Glomerular visceral epithelial cell (primary cell): Measurements from ENCODE around the gene CDH26.

Experiments
- DNase-seq: peaks from one replicate; pipeline ENCODE4 v3.0.0-alpha.2; 2016; ENCODE audit errors: extremely low spot score

Gene CDH26

DNA sequence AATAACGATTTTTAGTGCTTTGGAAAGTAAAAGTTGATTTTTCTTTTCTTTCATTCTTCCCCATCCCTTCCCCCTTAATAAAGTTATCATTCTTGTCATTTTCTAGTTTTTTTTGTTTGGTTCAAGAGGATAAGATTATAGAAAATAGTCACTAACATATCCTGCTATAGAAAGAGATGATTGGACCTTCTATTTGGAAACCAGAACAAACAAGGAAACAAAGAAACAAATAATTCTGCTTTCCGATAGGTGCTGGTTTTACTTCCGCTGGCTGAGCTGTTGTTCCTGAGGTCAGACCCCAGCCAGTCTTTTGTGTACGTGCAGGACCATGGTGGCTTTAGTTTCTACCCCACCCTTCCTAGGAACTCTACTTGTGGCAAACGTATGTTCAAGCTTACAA lies at the start of gene CDH26:
TSS of gene CDH26 (plus strand) at position 301 of the 400 bp plus-strand sequence. CDS start 304 bp downstream, outside the sequence.
- no peak for DNase-seq

DNA sequence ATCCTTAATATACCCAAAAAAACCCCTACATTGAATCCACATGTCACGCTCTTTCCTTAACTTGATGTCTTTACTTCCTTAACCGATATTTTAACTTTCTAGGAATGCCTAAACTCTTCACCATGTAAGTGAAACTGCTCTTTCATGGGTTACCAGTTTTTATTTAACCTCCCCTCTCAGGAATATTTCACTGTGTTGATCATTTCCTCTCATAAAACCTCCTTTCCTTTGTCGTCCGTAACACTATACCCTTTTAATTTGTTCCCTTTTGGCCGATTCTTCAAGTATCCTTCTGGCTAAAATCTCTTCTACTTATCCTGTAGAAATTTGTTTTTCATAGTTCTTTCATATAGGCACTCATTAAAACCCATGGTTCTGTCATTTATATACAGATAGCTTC lies 49.4 kb upstream of the CDH26 start:
- DNase-seq, result no peak

DNA sequence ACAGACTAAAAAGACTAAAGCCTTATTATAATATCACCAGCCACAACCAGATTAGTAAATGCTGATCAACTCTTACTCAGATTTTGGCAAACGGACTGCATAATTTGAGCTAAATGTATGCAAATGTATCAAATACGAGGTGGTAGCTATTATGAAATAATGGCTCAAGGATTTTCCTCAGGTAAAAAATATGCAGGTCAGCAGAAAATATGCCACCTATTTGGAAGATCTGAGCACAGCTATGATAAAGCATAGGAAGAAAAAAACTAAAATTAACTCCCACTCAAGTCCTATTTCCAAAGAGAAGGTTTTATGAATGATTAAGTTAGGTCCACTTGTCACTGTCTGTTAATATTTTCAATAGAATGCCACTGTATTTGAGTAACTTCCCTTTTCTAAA lies 47.2 kb upstream of the CDH26 start:
- DNase-seq, result no peak

DNA sequence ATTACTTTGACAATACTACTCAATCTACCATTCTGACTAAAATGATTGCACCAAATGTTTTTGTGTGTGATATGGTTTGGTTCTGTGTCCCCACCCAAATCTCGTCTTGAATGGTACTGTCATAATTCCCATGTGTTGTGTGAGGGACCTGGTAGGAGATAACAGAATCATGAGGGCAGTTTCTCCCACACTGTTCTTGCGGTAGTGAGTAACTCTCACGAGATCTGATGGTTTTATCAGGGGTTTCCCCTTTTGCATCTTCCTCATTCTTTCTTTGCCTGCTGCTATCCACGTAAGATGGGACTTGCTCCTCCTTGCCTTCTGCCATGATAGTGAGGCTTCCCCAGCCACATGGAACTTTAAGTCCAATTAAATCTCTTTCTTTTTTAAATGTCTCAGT lies 45.6 kb upstream of the CDH26 start:
- peak; percentile 10 for DNase-seq

- no peak for DNase-seq
These were observed 37.3 kb upstream of the CDH26 start for GRCh38 chr20:59920944-59921343.

- no peak for DNase-seq
These were observed 34.7 kb upstream of the CDH26 start for GRCh38 chr20:59923514-59923913.

- DNase-seq, result no peak
These were observed 32.9 kb upstream of the CDH26 start for GRCh38 chr20:59925359-59925758.

DNA sequence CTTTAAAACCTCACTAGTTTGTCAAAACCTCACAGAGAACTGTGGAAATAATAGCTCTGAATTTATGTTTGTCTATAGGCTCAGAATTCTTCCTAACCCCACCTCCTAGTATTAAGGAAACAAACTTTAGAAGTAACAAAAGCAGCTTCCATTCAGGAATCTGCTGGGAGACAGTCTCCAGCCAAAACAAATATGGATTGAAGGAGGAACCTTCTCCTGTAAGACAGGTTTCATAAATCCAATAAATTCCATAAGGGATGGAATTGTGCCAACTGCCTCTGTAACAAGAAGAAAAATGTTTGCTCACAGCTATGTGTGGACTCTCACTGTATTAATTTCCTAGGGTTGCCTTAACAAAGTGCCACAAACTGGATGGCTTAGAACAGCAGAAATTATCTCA lies 32.3 kb upstream of the CDH26 start:
- no peak for DNase-seq

GRCh38 chr20:59931511-59932312 lies 26.5 kb upstream of the CDH26 start:
- no peak for DNase-seq

DNA sequence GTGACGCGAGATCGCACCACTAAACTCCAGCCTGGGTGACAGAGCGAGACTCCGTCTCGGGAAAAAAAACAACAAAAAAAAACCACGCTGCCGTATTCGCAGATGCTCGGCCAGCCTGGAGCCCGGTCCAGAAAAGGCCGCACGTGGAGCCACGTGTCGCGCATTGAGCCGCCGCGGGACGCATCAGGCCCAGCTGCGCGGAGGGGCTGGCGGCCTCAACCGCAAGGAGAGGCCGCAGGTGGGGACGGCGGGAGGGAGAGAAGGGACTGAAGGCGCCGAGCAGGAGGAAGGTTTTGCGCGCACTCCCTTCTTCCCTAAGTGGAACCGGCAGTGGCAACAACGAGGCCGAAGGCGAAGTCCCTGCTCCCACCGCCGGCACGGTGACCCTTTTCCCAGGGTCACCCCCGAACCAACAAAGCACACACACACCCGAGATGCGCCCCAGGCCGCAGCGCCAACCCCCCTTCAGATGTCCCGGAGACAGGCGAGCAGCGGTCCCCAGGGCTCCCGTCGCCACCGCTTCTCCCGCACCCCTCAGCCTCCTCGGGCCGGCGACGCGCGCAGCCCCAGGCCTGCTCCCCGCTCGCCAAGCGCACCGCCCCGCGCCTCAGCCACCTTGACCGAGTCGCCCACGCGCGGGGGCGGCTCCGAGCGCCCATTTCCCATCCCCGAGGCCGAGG lies 25.5 kb upstream of the CDH26 start:
- no peak for DNase-seq

GRCh38 chr20:59933296-59933848 lies 24.9 kb upstream of the CDH26 start, which contains the start of gene SYCP2:
Gene SYCP2, minus strand, starts transcription at chr20:59933637. Its CDS starts 11,224 bp downstream, at chr20:59922413.
- DNase-seq, result peak; percentile 50

DNA sequence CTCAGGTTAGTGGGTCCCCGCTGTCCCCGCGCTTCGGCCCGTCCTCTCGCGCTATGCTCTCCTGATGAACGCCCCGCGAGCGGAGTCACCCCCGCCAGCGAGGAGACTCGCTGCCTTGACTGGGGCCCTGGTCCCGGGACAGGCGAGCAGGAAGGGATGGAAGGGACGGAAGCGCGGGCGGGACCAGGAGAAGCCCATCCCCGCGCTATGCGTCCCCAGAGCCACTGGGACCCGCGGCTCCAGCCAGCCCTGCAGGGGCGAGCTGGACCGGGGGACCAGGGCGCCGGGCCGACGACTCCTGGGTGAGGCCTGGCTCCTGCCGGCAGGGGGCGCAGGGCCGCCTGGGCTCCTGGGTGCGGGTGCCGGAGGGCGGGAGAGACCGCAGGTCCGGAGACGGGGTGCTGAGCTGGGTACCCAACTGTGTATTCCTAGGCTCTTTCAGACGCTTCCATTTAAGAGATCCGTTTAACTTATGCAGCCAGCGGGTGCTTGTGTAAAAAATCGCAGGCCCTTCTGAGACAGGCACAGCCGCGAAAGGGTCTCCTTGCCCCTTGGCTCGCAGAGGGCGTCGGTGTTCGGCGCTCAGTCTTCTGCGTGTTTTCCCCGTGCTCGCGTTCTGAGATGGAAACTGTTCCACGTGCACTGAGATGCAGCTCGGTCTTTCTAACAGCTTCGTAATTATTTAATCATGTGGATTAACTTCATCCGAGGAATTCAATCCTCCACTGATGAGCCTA lies 24.2 kb upstream of the CDH26 start:
- DNase-seq, result peak; percentile 86

- no peak for DNase-seq
These were observed 22.6 kb upstream of the CDH26 start for GRCh38 chr20:59935457-59936185.

DNA sequence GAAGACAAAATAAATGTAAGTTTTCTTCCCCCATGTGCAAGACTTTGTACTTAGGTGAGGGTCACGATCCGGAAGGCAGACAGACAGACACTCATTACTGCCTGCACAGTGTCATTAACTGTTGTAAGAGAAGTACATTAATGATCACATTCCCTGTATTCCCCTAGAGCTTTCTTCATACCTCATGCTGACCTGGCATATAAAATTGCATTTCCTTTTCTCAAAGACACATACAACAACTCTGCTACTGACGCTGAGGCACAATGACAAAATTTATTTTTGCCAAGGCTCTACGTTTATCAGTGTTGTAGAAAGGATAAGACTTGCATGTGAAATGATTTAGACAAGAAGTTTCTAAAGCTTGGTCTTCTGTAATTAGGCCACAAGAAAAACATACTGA lies 21.8 kb upstream of the CDH26 start:
- no peak for DNase-seq

GRCh38 chr20:59937150-59937549 lies 21.1 kb upstream of the CDH26 start:
- no peak for DNase-seq

GRCh38 chr20:59938221-59938620 lies 20.0 kb upstream of the CDH26 start:
- peak; percentile 47 for DNase-seq

GRCh38 chr20:59938696-59939051 lies 19.5 kb upstream of the CDH26 start:
- no peak for DNase-seq

DNA sequence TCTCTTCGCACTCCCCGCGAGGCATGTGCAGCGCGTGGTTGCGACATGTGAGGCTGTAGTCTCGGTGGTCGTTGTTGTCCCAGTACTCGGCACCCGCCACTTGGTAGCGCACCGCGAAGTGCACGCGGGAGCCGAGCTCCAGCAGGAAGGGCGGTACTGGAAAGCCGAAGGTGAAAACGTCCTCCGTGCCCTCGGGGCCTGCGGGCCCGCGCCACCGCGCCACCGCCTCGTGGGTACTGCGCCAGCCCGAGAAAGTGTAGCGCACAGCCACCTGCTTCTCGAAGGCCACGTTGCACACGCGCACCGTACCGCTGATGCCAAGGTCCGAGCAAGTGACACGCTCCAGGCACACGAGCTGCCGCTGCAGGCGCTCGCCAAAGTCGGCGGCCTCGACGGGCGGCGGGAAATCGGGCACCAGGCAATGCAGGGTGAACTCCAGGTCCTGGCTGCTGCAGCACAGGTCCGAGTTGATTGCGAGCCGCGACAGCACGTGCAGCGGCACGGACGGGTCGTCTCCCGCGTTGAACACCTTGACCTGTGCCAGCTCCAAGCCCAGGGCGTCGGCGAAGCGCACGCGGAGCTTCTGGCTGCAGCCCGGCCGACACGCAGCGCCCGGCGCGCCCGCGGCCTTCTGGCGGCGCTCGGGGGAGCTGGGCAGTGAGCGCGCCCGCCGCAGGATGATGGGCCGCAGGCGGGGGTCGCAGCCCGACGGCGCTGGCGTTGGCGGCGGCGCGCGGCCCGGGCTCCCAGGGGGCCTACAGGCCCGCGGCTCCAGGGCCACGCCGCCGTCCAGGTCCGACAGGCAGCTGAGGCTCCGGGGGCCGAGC lies 19.0 kb upstream of the CDH26 start:
- DNase-seq, result no peak

- DNase-seq, result no peak
These were observed 18.4 kb upstream of the CDH26 start for GRCh38 chr20:59939879-59940128.

GRCh38 chr20:59940129-59940955 lies 17.9 kb upstream of the CDH26 start, which contains the start of the genes FAM217B and PPP1R3D:
Gene FAM217B, plus strand, starts transcription at chr20:59940389. Its CDS starts 3,555 bp downstream, at chr20:59943944.
Gene PPP1R3D, minus strand, starts transcription at chr20:59940305. Its CDS starts 374 bp downstream, at chr20:59939931.
- DNase-seq, result peak; percentile 97
